ENCODE results near the gene HDAC4. TPM values are rescaled to one million over a fixed set of nuclear protein-coding genes. Genes with fewer than 3 reads are reported as not detected.

HDAC4 gene
- total RNA-seq, 1 donor from 2014 or later: 12.9 TPM

GRCh38 chr2:239018271-239019182 is 382.3 kb downstream of the HDAC4 start:
- DNase-seq (ENCODE audit: low read depth in 2 of 2): no peak

DNA sequence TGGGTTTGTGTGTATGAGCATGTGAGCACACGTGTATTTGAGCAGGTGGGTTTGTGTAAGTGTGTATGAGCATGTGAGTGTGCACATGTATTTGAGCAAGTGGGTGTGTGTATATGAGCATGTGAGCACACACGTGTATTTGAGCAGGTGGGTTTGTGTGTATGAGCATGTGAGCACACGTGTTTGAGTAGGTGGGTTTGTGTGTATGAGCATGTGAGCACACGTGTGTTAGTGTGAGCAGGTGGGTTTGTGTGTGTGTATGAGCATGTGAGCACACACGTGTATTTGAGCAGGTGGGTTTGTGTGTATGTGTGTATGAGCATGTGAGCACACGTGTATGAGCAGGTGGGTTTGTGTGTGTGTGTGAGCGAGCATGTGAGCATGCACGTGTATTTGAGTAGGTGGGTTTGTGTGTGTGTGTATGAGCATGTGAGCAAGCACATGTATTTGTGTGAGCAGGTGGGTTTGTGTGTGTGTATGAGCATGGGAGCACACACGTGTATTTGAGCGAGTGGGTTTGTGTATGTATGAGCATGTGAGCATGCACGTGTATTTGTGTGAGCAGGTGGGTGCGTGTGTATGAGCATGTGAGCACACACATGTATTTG is 383.2 kb downstream of the HDAC4 start:
- DNase-seq (ENCODE audit: low read depth in 2 of 2): no peak

DNA sequence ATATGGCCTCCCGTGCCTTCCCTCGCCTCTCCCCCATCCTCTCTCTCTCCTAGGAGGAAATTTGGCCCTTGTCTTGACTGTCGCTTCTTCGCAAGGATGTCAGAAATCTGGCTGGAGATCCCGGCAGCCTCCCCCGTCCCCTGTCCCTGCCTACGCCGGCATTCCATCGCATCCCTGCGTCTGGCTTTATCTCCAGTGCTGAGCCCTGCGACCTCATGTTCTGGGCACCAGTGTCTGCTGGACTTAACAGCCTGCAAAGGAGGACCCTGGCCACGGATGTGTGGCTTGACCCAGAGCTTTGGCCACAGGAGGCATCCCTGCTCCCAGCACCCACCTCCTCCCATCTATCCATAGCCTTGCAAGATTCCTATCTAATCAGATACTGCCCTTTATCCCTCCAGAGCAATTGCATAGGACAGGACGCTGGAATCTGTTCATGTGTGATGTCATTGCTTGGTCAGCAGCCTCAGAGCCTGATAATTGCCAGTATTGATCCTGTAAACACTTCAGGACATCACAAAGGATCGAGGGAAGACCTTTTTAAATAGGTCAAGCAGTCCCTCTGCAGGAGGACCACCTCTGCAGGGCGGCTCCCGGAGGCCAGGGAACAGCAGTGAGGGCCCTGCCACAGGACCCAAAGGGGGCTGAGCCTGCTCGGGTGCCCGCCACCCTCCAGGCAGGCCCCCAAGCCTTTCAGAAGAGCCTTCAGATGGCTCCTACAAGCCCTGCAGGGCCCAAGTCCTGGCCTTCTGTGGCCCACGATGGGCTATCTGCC is 384.7 kb downstream of the HDAC4 start:
- no peak for DNase-seq (ENCODE audit: low read depth in 2 of 2)

DNA sequence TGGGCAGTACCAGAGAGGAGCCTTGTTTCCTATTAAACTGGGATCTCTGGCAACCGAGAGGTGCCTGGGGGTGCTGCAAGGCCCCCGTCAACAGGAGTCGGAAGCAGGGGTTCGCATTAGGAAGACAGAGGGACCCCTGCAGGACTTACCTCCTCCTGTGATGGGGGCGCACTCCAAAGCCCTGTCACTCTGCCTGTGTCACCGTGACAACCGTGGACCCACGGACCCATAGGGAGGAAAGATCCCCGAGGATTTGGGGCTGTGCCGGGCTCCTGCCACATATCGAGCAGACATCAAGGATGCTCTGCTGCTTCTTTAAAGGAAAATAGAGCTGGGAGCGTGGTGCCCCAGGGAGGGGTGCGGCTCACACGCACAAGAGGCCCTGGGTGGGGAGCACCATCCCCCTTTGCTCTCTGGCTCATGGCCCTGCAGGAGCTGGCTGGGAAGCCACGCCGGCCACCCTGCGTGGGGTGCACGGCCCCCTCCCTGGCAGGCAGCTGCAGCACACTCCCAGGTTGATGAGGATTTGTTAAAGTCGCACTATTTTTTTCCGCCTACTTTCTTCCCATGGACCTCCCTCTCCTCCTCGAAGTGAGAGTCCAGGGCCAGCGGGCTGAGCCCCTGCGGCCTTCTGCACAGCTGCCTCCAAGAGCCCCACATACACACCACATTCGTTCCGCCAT is 385.5 kb downstream of the HDAC4 start:
- no peak for DNase-seq (ENCODE audit: low read depth in 2 of 2)

GRCh38 chr2:239014458-239015217 is 386.2 kb downstream of the HDAC4 start:
- no peak for DNase-seq (ENCODE audit: low read depth in 2 of 2)

DNA sequence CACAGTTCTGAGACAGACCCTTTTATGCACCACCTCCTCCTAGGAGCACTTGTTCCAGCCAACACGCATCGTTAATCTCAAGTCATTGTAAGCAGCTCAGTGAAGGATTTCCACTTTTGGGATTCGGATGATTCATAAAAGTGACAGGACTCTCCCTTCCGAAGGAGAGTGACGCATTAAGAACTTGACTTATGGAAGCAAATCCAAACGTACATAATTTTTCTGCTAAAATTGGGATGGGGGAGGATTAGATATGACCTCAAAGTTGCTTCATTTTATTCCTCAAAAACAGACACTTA is 387.2 kb downstream of the HDAC4 start:
- DNase-seq (ENCODE audit: low read depth in 2 of 2): no peak

DNA sequence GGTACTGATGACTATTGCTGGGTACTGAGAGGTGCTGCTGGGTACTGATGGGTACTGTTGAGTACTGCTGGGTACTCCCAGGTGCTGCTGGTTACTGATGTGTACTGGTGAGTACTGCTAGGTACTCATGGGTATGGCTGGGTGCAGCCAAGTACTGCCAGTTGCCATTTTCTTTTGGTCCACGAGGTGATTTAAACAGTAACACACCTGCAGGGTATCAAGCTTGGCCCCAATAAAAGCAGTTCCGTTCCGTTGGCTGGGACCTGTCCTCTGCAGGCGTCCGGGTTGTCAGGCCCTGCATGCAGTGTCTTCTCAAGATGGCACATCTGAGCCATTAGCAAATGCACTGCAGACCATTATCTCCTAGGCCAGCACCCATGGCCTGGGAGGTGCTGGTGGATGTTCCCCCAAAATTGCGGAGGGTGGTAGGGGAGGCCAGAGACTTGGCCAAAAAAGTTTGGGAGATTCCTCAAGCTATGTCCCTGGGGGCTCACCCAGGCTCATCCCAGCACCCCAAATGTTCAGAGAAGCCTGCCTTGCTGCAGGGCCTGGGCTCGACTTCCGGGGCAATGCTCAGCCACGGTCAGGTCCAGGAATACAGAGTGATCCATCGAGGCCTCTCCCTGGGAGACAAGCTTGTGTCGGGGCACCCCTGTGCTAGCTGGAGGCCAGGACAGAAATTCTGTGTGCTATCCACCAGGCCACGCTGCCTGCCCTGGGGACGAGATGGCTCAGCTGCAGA is 387.7 kb downstream of the HDAC4 start:
- no peak for DNase-seq (ENCODE audit: low read depth in 2 of 2)

GRCh38 chr2:239012228-239012627 is 388.6 kb downstream of the HDAC4 start:
- DNase-seq (ENCODE audit: low read depth in 2 of 2): no peak

GRCh38 chr2:239009589-239009961 is 391.2 kb downstream of the HDAC4 start:
- DNase-seq (ENCODE audit: low read depth in 2 of 2): no peak

DNA sequence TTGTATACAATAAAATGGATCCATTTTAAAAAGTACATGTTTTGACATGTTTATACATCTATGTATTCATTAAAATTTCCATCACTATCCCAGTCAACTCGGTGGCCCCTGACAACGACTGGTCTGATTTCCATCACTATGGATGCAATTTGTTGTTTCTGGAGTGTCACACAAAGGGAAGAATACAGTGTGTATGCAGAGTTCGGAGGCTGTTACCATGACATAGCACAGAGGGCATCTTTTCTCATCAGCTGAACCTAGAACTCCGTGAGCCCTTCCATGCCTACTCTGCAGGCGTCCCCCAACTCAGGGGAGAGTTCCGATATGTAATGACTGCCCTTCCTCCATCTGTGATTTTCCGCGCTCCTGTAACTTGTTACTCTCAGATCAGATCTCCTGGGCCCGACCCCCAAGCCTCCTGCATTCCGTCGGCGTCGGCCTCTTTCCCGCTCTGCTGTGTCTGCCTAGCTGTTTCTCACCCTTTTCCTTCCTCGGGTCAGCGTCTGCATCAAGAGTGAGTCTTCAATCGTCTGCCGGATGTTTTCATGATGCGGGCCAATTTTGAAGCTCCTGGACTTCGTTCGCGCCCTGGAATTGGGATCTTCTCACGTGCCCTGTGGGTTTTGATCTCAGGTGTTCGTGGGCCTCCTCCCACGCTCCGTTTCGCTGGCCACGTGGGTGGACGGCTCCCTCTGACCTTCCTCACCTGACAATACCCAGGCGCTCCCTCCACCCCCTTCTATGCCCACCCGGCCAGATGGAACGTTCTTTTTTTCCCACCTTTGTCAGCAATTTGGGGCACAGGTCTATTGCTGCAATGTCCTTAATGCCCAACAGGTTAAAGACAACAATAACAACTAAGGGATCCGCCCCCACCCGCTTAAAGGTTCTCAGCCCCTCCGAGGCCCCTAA is 391.9 kb downstream of the HDAC4 start:
- peak; percentile 71 to 74 for DNase-seq (ENCODE audit: low read depth in 2 of 2)

- no peak for DNase-seq (ENCODE audit: low read depth in 2 of 2)
Observed at GRCh38 chr2:239008004-239008403, 392.8 kb downstream of the HDAC4 start.

DNA sequence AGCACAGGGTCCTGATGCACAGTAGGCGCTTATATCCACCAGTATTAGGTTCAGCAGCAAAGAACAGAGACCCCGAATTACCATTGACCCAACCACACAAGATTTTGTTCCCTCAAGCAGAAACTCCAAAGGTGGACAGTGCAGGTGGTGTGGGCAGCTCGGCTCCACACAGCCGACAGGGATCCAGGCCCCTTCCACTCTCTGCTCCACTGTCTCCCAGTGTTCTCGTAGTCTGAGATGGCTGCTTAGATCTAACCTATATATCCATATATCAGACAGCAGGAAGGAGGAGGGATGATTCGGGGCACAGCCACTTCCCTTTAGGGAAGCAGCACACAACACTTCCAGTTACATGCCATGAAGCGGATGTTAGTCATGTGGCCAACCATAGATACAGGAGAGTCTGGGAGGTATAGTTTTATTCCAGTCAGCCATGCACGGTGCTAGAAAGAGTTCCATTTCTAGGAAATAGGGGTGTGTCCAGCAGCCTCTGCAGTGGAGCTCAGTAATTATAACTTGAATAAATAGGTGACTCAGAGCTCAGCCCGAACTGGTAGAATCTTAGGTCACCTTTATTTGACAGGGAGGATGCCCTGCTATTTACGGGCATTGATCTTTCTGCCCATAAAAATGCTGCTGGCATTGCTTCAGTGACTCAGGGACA is 394.1 kb downstream of the HDAC4 start:
- DNase-seq (ENCODE audit: low read depth in 2 of 2): peak in 1 of 2 donors; percentile 16

DNA sequence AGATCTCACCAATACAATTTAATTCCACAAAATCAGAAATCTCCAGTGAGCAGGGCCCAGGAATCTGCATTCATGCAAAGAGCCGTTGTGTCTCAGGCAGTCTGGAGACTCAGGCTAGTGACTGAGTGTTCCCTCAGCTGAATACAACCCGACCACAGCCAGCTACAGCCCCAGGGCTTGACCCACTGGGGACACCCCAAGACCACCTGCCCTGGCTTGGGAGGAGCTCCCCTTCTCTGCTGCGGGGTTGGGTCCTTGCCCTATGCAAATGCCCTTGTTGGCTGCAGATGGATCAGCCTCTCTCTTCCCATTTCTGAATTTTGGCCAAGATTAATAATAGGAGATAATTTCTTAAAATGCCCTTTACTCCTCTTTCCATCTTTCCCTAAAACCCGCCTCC is 395.2 kb downstream of the HDAC4 start:
- no peak for DNase-seq (ENCODE audit: low read depth in 2 of 2)

- DNase-seq (ENCODE audit: low read depth in 2 of 2): no peak
Observed at GRCh38 chr2:239004274-239005015, 396.4 kb downstream of the HDAC4 start.

DNA sequence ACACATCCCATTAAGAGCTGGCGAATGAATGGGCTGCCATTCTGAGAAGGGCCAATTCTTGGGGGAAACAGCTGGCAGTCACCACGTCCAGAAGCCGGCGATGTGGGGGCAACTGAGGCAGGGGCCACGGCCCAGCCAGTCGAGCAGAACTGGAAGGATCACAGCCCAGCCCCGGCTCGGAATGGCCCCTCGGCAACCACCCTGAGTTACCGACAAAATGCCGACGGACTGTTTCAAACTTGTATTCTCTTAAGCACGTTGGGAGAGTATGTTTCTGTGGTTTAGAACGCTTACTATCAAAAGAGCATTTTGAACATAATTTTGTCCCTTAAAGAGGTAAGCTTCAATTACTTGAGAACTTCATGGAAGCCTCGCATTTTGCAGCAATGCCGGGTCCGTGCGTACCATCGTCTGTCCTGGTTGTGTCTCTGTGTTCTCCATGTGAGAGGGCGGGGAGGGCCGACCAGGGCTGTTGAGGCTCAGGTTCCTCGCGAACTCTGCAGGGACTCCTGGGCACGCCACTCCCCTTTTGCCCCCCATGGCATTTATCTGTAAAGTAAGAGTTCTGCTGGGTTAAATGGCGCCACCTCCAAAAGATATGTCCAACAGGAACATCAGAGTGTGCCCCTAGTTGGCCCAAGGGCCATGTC is 397.1 kb downstream of the HDAC4 start:
- no peak for DNase-seq (ENCODE audit: low read depth in 2 of 2)

GRCh38 chr2:239002954-239003623 is 397.7 kb downstream of the HDAC4 start:
- DNase-seq (ENCODE audit: low read depth in 2 of 2): peak; percentile 22 to 61

DNA sequence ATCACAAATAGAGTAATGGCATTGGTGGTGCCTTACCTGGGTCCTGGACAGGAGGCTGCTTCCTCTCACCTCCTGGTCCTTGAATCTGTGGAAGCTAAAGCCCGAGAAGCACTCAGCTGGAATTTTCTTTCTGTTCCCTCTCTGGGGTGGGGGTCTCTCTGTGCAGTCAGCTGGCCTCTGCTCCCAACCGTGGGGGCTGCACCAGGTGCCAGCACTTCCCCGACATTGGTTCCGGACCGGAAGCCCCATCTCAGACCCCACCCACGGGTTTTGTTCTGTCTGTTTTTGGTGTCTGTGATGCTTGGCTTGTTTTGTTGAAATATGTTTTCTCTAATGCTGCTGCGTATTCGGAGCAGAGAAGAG is 398.2 kb downstream of the HDAC4 start:
- DNase-seq (ENCODE audit: low read depth in 2 of 2): no peak

Measured in lung microvascular endothelial cell (primary cell).